GM23338 (cell line): ENCODE results near the gene TOMM70. TPM values are rescaled to one million over a fixed set of nuclear protein-coding genes. Genes with fewer than 3 reads are reported as not detected.

ENCODE experiments used
- ATAC-seq: fragments of 200-7000 bp; cut with Tn5 transposase; 3 replicates; pipeline ENCODE4 v1.9.1; 2020
- DNase-seq: peaks from one replicate; pipeline ENCODE4 v3.0.0-alpha.2; 2015; ENCODE audit warnings: low spot score
- H2AFZ ChIP-seq: fragments of 200-600 bp; sonication (generic); 2 replicates; pipeline ENCODE4 v1.8.0; 2016; ENCODE audit warnings: antibody characterized with exemption, mild to moderate bottlenecking, moderate library complexity
- H3F3A ChIP-seq: fragments of 200-600 bp; sonication (generic); replicated peaks from 2 replicates; pipeline ENCODE4 v1.8.0; 2017; ENCODE audit warnings: antibody characterized with exemption, mixed run types, low read depth
- H3K27ac ChIP-seq: fragments of 200-600 bp; sonication (generic); 2 replicates; pipeline ENCODE4 v1.6.1; 2016; ENCODE audit warnings: low read depth
- H3K27me3 ChIP-seq: fragments of 200-600 bp; sonication (generic); 2 replicates; pipeline ENCODE4 v1.8.0; 2016; ENCODE audit warnings: mild to moderate bottlenecking, mixed run types, moderate library complexity; ENCODE audit not compliant: insufficient read depth
- H3K36me3 ChIP-seq: fragments of 200-600 bp; sonication (generic); 2 replicates; pipeline ENCODE4 v1.8.0; 2016; ENCODE audit warnings: mild to moderate bottlenecking; ENCODE audit not compliant: insufficient read depth
- H3K4me1 ChIP-seq: fragments of 200-600 bp; sonication (generic); 2 replicates; pipeline ENCODE4 v1.8.0; 2016; ENCODE audit warnings: mild to moderate bottlenecking, moderate library complexity; ENCODE audit not compliant: insufficient read depth
- H3K4me2 ChIP-seq: fragments of 200-600 bp; sonication (generic); 2 replicates; pipeline ENCODE4 v1.7.1; 2017; ENCODE audit warnings: mixed run types
- H3K4me3 ChIP-seq: fragments of 200-600 bp; sonication (generic); 2 replicates; pipeline ENCODE4 v1.6.1; 2016; ENCODE audit warnings: mixed run types
- H3K79me2 ChIP-seq: fragments of 200-600 bp; sonication (generic); replicated peaks from 2 replicates; pipeline ENCODE4 v1.8.0; 2017; ENCODE audit warnings: mild to moderate bottlenecking; ENCODE audit not compliant: insufficient read depth
- H3K9me2 ChIP-seq: fragments of 200-600 bp; sonication (generic); 2 replicates; pipeline ENCODE4 v1.8.0; 2017; ENCODE audit not compliant: insufficient read depth
- H4K20me1 ChIP-seq: fragments of 200-600 bp; sonication (generic); replicated peaks from 2 replicates; pipeline ENCODE4 v1.8.0; 2017; ENCODE audit warnings: mild to moderate bottlenecking; ENCODE audit not compliant: insufficient read depth
- H3K27ac Mint-ChIP-seq: 2 replicates; pipeline ENCODE4 v1.8.0; 2020; ENCODE audit warnings: inconsistent platforms, mild to moderate bottlenecking, moderate library complexity, mixed read lengths
- H3K27me3 Mint-ChIP-seq: 3 replicates; pipeline ENCODE4 v1.8.0; 2022; ENCODE audit warnings: low read depth, mild to moderate bottlenecking, moderate library complexity, mixed read lengths, inconsistent platforms; ENCODE audit not compliant: insufficient read depth, poor library complexity
- H3K36me3 Mint-ChIP-seq: 3 replicates; pipeline ENCODE4 v1.8.0; 2021; ENCODE audit warnings: low read depth, mild to moderate bottlenecking, inconsistent platforms, moderate library complexity, mixed read lengths
- H3K4me1 Mint-ChIP-seq: 3 replicates; pipeline ENCODE4 v1.8.0; 2020; ENCODE audit warnings: mild to moderate bottlenecking, inconsistent platforms, mixed read lengths
- H3K4me3 Mint-ChIP-seq: 3 replicates; pipeline ENCODE4 v1.8.0; 2021; ENCODE audit warnings: moderate library complexity, mild to moderate bottlenecking, inconsistent platforms, mixed read lengths
- H3K9me3 Mint-ChIP-seq: 3 replicates; pipeline ENCODE4 v1.8.0; 2020; ENCODE audit warnings: moderate library complexity, mild to moderate bottlenecking, inconsistent platforms, mixed read lengths
- CREB1 ChIP-seq: fragments of 250-450 bp; sonication (Bioruptor Pico); IDR thresholded peaks from 2 replicates; pipeline ENCODE4 v1.5.0; 2020; ENCODE audit warnings: low read depth, mild to moderate bottlenecking, moderate library complexity
- CTCF ChIP-seq, 2 experiments: fragments of 200-600 bp in 1 of 2; sonication (generic) in 1 of 2; conservative IDR thresholded peaks; 2 replicates each; pipeline versions ENCODE4 v1.5.1 to v1.6.1; 2016 to 2017; ENCODE audit warnings: antibody characterized with exemption in 2 of 2, low read depth in 2 of 2, mild to moderate bottlenecking in 2 of 2, moderate library complexity in 1 of 2
- ETS1 ChIP-seq: IDR thresholded peaks from 2 replicates; pipeline ENCODE4 v1.6.1; 2016; ENCODE audit warnings: antibody characterized with exemption
- EZH2 ChIP-seq: fragments of 200-600 bp; sonication (generic); IDR thresholded peaks from one replicate; pipeline ENCODE4 v1.8.0; 2017; ENCODE audit warnings: antibody characterized with exemption, mild to moderate bottlenecking, low read depth; ENCODE audit not compliant: unreplicated experiment
- EZH2phosphoT487 ChIP-seq: fragments of 200-600 bp; sonication (generic); IDR thresholded peaks from one replicate; pipeline ENCODE4 v1.8.1; 2018; ENCODE audit warnings: antibody characterized with exemption; ENCODE audit not compliant: unreplicated experiment
- JUNB ChIP-seq: IDR thresholded peaks from one replicate; pipeline ENCODE4 v1.6.1; 2016; ENCODE audit warnings: antibody characterized with exemption; ENCODE audit not compliant: unreplicated experiment
- POLR2AphosphoS5 ChIP-seq: IDR thresholded peaks from 2 replicates; pipeline ENCODE4 v1.6.1; 2016; ENCODE audit warnings: antibody characterized with exemption, low read depth
- STAT1 ChIP-seq: IDR thresholded peaks from one replicate; pipeline ENCODE4 v1.6.1; 2016; ENCODE audit warnings: antibody characterized with exemption; ENCODE audit not compliant: unreplicated experiment
- ZNF114 ChIP-seq: fragments of 250-450 bp; sonication (Bioruptor Pico); IDR thresholded peaks from 2 replicates; pipeline ENCODE4 v1.5.0; 2020; ENCODE audit warnings: mild to moderate bottlenecking, moderate library complexity
- ZNF462 ChIP-seq: fragments of 250-450 bp; sonication (Bioruptor Pico); IDR thresholded peaks from 2 replicates; pipeline ENCODE4 v1.5.0; 2020; ENCODE audit warnings: mild to moderate bottlenecking, moderate library complexity
- polyA plus RNA-seq: library from polyadenylated mRNA; unstranded; fragments of >200 nt; fragmentation: Nextera tagmentation; extraction: Ambion mirVana; gene quantifications from 2 replicates; pipeline ENCODE4 v1.2.1, GENCODE V29; 2016
- total RNA-seq: library from RNA; depleted of rRNA; stranded (reverse); fragments of >200 nt; shearing (Covaris generic); gene quantifications from 2 replicates; pipeline ENCODE4 v1.2.3, GENCODE V29; 2014

The TOMM70 gene
- total and polyA plus RNA-seq, 2 experiments from 2014 or later = 29.5 to 66.8 TPM

GRCh38 chr3:100325827-100326226, 75.1 kb downstream of the TOMM70 start:
- Mint-ChIP-seq H3K27me3 (no peaks in the 10 kb centered on the region), H3K9me3 (peaks cover 11% of the 10 kb centered on the region; the same call in 2 of the 3 replicates), H3K27ac (no peak overlapping the region), H3K4me3 (no peak overlapping the region), H3K4me1 (no peaks in the 10 kb centered on the region), H3K36me3 (peaks cover 16% of the 10 kb centered on the region; the same call in 2 of the 3 replicates)
- TF ChIP-seq JUNB (no peak), ETS1 (no peak), ZNF462 (CRISPR knock-in tag) (no peak), STAT1 (no peak), ZNF114 (CRISPR knock-in tag) (no peak), EZH2 (no peak), POLR2AphosphoS5 (no peak), CTCF (conservative IDR thresholded peaks at IDR 0.05; ENCODE audit: low read depth in 2 of 2) (no peak), CREB1 (no peak), EZH2phosphoT487 (no peak)
- no peaks in the 10 kb centered on the region for H3K27me3 ChIP-seq
- no peaks in the 10 kb centered on the region for H3K79me2 ChIP-seq
- DNase-seq (no peak), ATAC-seq (no peak)
- no peak overlapping the region for H3K4me3 ChIP-seq
- no peaks in the 10 kb centered on the region for H3F3A ChIP-seq
- no peaks in the 10 kb centered on the region for H3K9me2 ChIP-seq
- no peak overlapping the region for H3K4me2 ChIP-seq
- H4K20me1 ChIP-seq = no peaks in the 10 kb centered on the region
- H3K4me1 ChIP-seq = no peaks in the 10 kb centered on the region
- H3K27ac ChIP-seq = no peak overlapping the region
- H2AFZ ChIP-seq = no peak overlapping the region
- no peaks in the 10 kb centered on the region for H3K36me3 ChIP-seq
